HFFc6 (cell line): ENCODE measurements around the gene TPO. TPM values are rescaled to one million over a fixed set of nuclear protein-coding genes. Genes with fewer than 3 reads are reported as not detected.

Source experiments
- DNase-seq: peaks from one replicate; pipeline ENCODE4 v3.0.0-alpha.2; 2018
- H3K27ac Mint-ChIP-seq: 2 replicates; pipeline ENCODE4 v1.8.0; 2020; ENCODE audit warnings: mild to moderate bottlenecking, mixed read lengths
- H3K27me3 Mint-ChIP-seq: 2 replicates; pipeline ENCODE4 v1.8.0; 2021; ENCODE audit warnings: mild to moderate bottlenecking, moderate library complexity, mixed read lengths; ENCODE audit not compliant: insufficient read depth
- H3K36me3 Mint-ChIP-seq: 2 replicates; pipeline ENCODE4 v1.8.0; 2021; ENCODE audit warnings: low read depth, mixed read lengths
- H3K4me1 Mint-ChIP-seq: 2 replicates; pipeline ENCODE4 v1.8.0; 2020; ENCODE audit warnings: low read depth, mixed read lengths
- H3K4me3 Mint-ChIP-seq: 2 replicates; pipeline ENCODE4 v1.8.0; 2020; ENCODE audit warnings: mild to moderate bottlenecking, moderate library complexity, mixed read lengths
- H3K9me3 Mint-ChIP-seq: 2 replicates; pipeline ENCODE4 v1.8.0; 2020; ENCODE audit warnings: mild to moderate bottlenecking, mixed read lengths
- total RNA-seq, 6 experiments: library from RNA; stranded (reverse); fragmentation: NEBNext Ultra II Directional; extraction: Animal tissue kit (Norgen Biotek cat#: 25700); gene quantifications; 2 replicates in 1 of 6; 3 replicates in 5 of 6; pipeline ENCODE4 v1.2.3, GENCODE V29; 2021
- TF ChIP-seq, protein P1 (sequence below): fragments of 200-600 bp; sonication (generic); IDR thresholded peaks from 2 replicates; pipeline ENCODE4 v1.5.0; 2021; ENCODE audit warnings: antibody characterized with exemption, mild to moderate bottlenecking

The TPO gene
- total RNA-seq, 6 experiments from 2014 or later = not detected

DNA sequence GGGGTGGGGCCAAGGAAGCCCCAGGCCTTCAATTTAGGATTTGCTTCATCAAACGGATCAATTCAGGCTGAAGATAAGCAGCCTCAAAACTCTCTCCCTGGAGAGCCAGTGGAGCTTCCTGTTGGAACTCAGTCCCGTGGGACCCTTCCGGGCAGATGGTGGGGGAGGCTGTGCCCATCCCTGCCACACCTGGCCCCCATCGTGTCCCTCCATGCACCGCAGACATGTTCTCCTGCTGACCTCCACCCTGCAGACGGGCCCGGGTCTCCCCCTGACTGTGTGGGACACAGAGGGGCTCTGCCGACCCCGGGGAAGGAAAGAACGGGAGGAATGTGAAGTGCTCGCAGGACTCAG, 144.2 kb downstream of the TPO start:
- Mint-ChIP-seq H3K27me3 (peaks cover 15% of the 10 kb centered on the region), H3K4me3 (no peak overlapping the region), H3K36me3 (no peaks in the 10 kb centered on the region), H3K27ac (no peak overlapping the region), H3K4me1 (peaks cover 33% of the 10 kb centered on the region), H3K9me3 (no peaks in the 10 kb centered on the region)
- TF ChIP-seq, protein P1, sequence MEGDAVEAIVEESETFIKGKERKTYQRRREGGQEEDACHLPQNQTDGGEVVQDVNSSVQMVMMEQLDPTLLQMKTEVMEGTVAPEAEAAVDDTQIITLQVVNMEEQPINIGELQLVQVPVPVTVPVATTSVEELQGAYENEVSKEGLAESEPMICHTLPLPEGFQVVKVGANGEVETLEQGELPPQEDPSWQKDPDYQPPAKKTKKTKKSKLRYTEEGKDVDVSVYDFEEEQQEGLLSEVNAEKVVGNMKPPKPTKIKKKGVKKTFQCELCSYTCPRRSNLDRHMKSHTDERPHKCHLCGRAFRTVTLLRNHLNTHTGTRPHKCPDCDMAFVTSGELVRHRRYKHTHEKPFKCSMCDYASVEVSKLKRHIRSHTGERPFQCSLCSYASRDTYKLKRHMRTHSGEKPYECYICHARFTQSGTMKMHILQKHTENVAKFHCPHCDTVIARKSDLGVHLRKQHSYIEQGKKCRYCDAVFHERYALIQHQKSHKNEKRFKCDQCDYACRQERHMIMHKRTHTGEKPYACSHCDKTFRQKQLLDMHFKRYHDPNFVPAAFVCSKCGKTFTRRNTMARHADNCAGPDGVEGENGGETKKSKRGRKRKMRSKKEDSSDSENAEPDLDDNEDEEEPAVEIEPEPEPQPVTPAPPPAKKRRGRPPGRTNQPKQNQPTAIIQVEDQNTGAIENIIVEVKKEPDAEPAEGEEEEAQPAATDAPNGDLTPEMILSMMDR = no peak
- no peak for DNase-seq

DNA sequence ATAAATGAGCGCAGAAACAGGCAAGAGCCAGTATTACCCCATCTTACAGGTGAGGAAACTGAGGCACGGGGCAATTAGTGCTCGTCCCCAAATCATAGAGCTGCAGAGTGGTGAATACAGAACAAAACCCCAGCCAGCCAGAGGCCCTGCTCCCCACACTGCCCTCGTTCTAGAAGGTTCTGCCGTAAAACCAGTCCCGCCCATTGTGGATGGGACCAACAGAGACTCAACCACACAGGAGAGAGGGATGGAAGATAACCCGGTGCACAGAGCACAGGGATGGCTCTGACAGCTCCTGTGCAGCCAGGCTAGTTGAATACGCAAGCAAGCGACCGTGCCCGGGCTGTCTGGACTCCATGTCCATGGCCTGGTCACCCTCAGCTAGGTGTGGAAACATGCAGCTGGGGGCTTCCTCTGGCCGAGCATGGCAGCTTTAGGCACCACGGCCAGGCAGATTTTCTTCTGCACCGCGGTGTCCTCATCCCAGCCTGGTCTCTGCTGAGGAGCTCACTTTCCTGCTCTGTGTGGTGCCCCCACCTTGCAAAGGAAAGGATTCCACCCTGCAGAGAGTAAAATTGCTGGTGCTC, 146.4 kb downstream of the TPO start:
- Mint-ChIP-seq H3K27ac (no peak overlapping the region), H3K36me3 (no peaks in the 10 kb centered on the region), H3K27me3 (peaks cover 22% of the 10 kb centered on the region), H3K4me3 (no peak overlapping the region), H3K4me1 (peaks cover 10% of the 10 kb centered on the region), H3K9me3 (no peaks in the 10 kb centered on the region)
- DNase-seq = no peak
- TF ChIP-seq, protein P1 = no peak

DNA sequence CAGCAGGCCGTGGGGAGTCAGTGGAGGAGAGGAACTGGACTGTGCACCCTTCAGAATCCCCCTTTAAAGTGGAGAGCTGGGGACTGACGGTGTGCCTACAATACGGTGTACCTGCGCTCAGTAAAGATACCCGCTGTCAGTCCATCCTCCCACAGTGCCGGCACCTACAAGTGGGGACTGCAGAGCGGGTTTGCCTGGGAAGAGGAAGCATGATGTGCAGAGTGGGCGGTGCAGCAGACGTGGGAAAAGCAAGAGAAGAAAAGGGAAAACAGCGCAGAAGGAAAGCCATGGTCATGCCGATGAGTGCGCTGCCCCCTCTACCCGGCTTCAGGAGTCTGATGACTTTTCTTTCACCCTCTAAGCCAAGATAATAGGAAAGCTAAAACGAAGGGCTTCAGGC, 148.0 kb downstream of the TPO start:
- H3K27ac Mint-ChIP-seq = no peak overlapping the region
- no peak for DNase-seq
- H3K36me3 Mint-ChIP-seq = no peaks in the 10 kb centered on the region
- H3K4me1 Mint-ChIP-seq = peaks cover 7% of the 10 kb centered on the region
- TF ChIP-seq, protein P1 = no peak
- peaks cover 22% of the 10 kb centered on the region for H3K27me3 Mint-ChIP-seq
- no peak overlapping the region for H3K4me3 Mint-ChIP-seq
- H3K9me3 Mint-ChIP-seq = no peaks in the 10 kb centered on the region

DNA sequence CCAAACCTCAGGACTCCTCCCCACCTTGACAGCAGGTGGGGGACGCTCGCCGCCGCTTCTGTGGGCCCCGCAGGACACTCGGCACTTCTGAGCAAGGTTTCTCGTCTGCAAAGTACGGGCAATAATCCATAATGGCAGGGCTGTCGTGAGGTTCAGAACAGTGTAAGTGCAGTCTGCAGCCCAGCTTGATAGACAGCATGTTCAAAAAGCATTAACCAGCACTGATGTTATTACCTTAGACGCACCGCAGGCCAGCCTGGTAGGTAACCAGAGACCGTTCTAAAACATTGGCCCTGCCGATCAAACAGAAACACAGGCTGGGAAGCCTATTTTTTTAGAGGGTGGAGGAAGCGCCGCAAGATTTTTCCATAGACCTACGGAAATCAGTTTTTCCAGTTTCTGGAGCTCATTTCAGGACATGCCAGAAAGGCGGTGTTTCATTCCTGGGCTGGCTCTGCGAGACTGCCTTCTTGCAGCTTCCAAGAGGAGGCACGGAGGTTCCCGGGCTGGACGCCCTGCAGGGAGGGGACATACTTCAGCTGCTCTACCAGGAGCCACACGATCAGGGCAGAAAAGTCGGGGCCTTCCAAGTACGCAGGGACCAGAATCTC, 148.7 kb downstream of the TPO start:
- H3K4me1 Mint-ChIP-seq = peaks cover 2% of the 10 kb centered on the region
- H3K27ac Mint-ChIP-seq = no peak overlapping the region
- TF ChIP-seq, protein P1 = no peak
- no peaks in the 10 kb centered on the region for H3K36me3 Mint-ChIP-seq
- peaks cover 22% of the 10 kb centered on the region for H3K27me3 Mint-ChIP-seq
- no peaks in the 10 kb centered on the region for H3K9me3 Mint-ChIP-seq
- no peak overlapping the region for H3K4me3 Mint-ChIP-seq
- no peak for DNase-seq

DNA sequence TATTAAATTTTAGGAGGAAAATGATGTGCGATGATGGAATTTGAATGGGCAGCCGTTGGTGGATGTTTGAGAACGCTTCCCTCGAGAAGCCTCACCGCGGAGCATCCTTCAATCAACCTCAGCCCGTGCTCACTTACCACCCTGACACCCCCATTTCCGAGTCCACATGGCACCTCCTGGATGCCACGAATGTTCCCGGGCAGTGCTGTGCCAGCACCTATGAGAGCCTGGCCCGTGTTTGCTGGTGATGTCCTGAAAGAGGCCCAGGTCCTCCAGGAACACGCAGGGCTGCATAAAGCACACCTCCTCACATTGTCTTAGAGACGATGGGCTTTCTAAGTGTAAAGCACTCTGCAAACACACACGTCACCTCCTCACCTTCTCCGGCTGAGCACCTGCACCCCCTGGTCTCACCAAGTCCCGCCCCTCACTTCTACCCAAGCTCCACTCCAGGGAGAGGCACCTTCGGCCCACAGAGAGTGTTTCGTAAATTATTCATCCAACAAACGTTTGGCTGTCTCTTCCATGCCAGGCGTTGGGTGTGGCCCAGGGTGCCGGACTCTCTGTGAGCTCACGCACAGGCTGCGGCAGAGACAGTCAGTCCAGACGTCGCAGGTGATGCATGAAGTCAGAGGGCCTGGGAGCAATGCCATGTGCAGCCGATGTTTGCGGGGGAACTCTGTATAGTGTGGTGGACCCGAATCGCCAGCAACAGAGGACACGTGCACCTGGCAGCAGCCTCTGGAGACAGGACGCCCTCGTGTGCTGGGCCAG, 150.0 kb downstream of the TPO start:
- Mint-ChIP-seq H3K27me3 (peaks cover 22% of the 10 kb centered on the region), H3K4me3 (no peak overlapping the region), H3K4me1 (no peaks in the 10 kb centered on the region), H3K36me3 (no peaks in the 10 kb centered on the region), H3K27ac (no peak overlapping the region), H3K9me3 (peaks cover 7% of the 10 kb centered on the region; the same call in 1 of the 2 replicates)
- no peak for DNase-seq
- TF ChIP-seq, protein P1 = no peak
